SK-N-MC (cell line): ENCODE measurements around the gene SHBG.

Experiments used
- EZH2 ChIP-seq: fragments of 200-600 bp; sonication (generic); IDR thresholded peaks from one replicate; pipeline ENCODE4 v1.6.1; 2017; ENCODE audit warnings: antibody characterized with exemption
- POLR2AphosphoS5 ChIP-seq: IDR thresholded peaks from 2 replicates; pipeline ENCODE4 v1.6.1; 2012; ENCODE audit warnings: mild to moderate bottlenecking, low read depth, low read length, borderline replicate concordance

GRCh38 chr17:7632492-7632894, 2.6 kb downstream of the SHBG start:
- TF ChIP-seq EZH2 (no peak), POLR2AphosphoS5 (no peak)
